MM.1S (cell line): ENCODE measurements around the gene TUBGCP4.

Experiments
- DNase-seq: peaks from one replicate; pipeline ENCODE4 v3.0.0-alpha.2; 2015
- H2AFZ ChIP-seq: fragments of 300-600 bp; sonication (generic); 2 replicates; pipeline ENCODE4 v1.6.0; 2016; ENCODE audit warnings: antibody characterized with exemption, low read length
- H3F3A ChIP-seq: fragments of 300-600 bp; sonication (generic); 2 replicates; pipeline ENCODE4 v1.6.1; 2016; ENCODE audit warnings: mild to moderate bottlenecking, antibody characterized with exemption, low read length, moderate library complexity, mixed read lengths; ENCODE audit not compliant: insufficient read depth
- H3K27ac ChIP-seq: fragments of 300-600 bp; sonication (generic); 2 replicates; pipeline ENCODE4 v1.5.1; 2016; ENCODE audit warnings: mild to moderate bottlenecking, low read length
- H3K27me3 ChIP-seq: fragments of 300-600 bp; sonication (generic); replicated peaks from 2 replicates; pipeline ENCODE4 v1.6.0; 2016; ENCODE audit warnings: low read length; ENCODE audit not compliant: insufficient read depth
- H3K36me3 ChIP-seq: fragments of 300-600 bp; sonication (generic); replicated peaks from 2 replicates; pipeline ENCODE4 v1.6.1; 2016; ENCODE audit warnings: mild to moderate bottlenecking, low read length, mixed read lengths; ENCODE audit not compliant: insufficient read depth
- H3K4me1 ChIP-seq: fragments of 300-600 bp; sonication (generic); 2 replicates; pipeline ENCODE4 v1.6.1; 2016; ENCODE audit warnings: low read length, mixed read lengths
- H3K4me2 ChIP-seq: fragments of 300-600 bp; sonication (generic); 2 replicates; pipeline ENCODE4 v1.6.0; 2016; ENCODE audit warnings: low read depth, low read length
- H3K4me3 ChIP-seq: fragments of 300-600 bp; sonication (generic); 2 replicates; pipeline ENCODE4 v1.5.1; 2016; ENCODE audit warnings: low read length, mixed read lengths
- H3K79me2 ChIP-seq: fragments of 300-600 bp; sonication (generic); 2 replicates; pipeline ENCODE4 v1.6.1; 2016; ENCODE audit warnings: mixed run types, low read length, mixed read lengths
- H3K9ac ChIP-seq: fragments of 300-600 bp; sonication (generic); 2 replicates; pipeline ENCODE4 v1.6.1; 2016; ENCODE audit warnings: low read length, mixed read lengths
- H3K9me2 ChIP-seq: fragments of 300-600 bp; sonication (generic); replicated peaks from 2 replicates; pipeline ENCODE4 v1.6.1; 2016; ENCODE audit warnings: mild to moderate bottlenecking, low read length, mixed read lengths; ENCODE audit not compliant: insufficient read depth
- H3K9me3 ChIP-seq: fragments of 300-600 bp; sonication (generic); replicated peaks from 2 replicates; pipeline ENCODE4 v1.6.1; 2016; ENCODE audit warnings: mild to moderate bottlenecking, low read length, mixed read lengths; ENCODE audit not compliant: insufficient read depth
- H4K20me1 ChIP-seq: fragments of 300-600 bp; sonication (generic); 2 replicates; pipeline ENCODE4 v1.6.1; 2016; ENCODE audit warnings: mild to moderate bottlenecking, low read length, moderate library complexity, mixed read lengths; ENCODE audit not compliant: insufficient read depth
- EZH2 ChIP-seq: fragments of 300-600 bp; sonication (generic); optimal IDR thresholded peaks from 2 replicates; pipeline ENCODE3; 2017; ENCODE audit warnings: low read depth, mild to moderate bottlenecking, antibody characterized with exemption, low read length, mixed read lengths
- EZH2phosphoT487 ChIP-seq: fragments of 300-600 bp; sonication (generic); IDR thresholded peaks from 2 replicates; pipeline ENCODE4 v1.6.1; 2018; ENCODE audit warnings: antibody characterized with exemption, low read length
- TF ChIP-seq, protein P1 (sequence below): fragments of 300-600 bp; sonication (generic); IDR thresholded peaks from 2 replicates; pipeline ENCODE4 v1.5.1; 2016; ENCODE audit warnings: antibody characterized with exemption, low read length, mixed read lengths

The TUBGCP4 gene

DNA sequence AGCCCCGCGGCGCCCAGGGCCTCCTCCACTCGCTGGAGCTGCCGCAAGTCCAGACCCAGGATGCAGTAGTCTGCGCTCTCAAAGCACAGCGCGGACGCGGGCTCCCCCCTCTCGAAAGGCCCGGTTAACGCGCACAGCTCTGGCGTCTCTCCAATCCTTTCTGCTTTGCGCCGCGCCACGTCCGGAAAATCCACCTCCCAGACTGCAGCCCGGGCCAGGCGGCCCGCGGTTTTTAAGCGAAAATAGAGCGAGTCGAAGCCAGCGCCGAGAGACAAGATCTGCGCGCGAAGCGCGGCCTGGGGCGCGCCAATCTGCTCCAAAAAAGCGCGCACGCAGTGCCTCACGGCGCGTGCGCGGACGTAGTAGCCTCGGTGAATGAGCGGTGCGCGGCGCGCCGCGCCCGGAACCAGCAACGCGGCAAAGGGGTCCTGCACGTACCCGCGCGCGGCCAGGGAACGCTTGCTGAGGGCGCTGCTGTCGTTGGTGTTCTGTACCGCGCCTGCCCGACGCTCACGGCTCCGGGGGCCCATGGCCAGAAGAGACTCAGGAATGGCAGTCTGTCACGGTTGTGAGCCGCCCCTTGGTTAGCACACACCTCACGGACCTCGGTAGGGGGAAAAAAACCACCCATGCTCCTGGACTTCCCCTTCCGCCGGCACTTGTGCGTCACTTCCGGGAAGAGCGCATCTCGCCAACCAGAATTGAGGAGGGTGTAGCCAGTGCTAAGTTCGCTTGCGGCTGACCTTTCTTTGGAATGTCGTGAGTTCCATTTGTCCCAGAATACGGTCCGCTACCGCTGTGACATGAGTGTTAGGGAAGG, 40.7 kb upstream of the TUBGCP4 start, which contains the start of gene LCMT2:
TSS of gene LCMT2 (minus strand) at position 614 of the 820 bp plus-strand sequence. CDS start at position 530, 84 bp downstream.
- Histone ChIP-seq H3K27me3 (no peaks in the 10 kb centered on the region), H3K36me3 (no peaks in the 10 kb centered on the region), H3F3A (peaks cover 21% of the 10 kb centered on the region; the same call in 1 of the 2 replicates), H3K4me3 (peak within 1 kb of the TSS; percentile 88), H4K20me1 (no peaks in the 10 kb centered on the region), H3K9me3 (no peaks in the 10 kb centered on the region), H2AFZ (peak within 1 kb of the TSS; percentile 89), H3K9me2 (no peaks in the 10 kb centered on the region), H3K79me2 (peaks cover 17% of the 10 kb centered on the region), H3K4me1 (peaks cover 9% of the 10 kb centered on the region), H3K4me2 (peak within 1 kb of the TSS; percentile 91), H3K9ac (peak within 1 kb of the TSS; percentile 92), H3K27ac (peak within 1 kb of the TSS; percentile 95)
- TF ChIP-seq EZH2 (no peak), EZH2phosphoT487 (no peak)
- TF ChIP-seq, protein P1, sequence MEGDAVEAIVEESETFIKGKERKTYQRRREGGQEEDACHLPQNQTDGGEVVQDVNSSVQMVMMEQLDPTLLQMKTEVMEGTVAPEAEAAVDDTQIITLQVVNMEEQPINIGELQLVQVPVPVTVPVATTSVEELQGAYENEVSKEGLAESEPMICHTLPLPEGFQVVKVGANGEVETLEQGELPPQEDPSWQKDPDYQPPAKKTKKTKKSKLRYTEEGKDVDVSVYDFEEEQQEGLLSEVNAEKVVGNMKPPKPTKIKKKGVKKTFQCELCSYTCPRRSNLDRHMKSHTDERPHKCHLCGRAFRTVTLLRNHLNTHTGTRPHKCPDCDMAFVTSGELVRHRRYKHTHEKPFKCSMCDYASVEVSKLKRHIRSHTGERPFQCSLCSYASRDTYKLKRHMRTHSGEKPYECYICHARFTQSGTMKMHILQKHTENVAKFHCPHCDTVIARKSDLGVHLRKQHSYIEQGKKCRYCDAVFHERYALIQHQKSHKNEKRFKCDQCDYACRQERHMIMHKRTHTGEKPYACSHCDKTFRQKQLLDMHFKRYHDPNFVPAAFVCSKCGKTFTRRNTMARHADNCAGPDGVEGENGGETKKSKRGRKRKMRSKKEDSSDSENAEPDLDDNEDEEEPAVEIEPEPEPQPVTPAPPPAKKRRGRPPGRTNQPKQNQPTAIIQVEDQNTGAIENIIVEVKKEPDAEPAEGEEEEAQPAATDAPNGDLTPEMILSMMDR: no peak
- DNase-seq: peak; percentile 95

DNA sequence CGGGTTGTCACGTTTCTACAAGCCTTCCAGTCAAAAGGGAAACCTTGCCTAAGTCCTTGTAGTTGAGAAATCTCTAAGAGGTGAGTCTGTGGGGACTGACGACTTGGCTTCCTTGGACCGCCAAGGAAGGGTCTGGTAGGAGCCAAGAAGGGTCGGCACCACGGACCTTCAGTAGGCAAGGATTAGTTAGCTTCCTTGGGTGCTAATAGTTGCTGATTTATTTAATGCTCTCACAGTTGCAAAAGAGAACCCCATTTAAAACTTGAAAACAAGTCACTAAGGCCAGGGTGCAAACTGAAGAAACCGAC, 40.2 kb upstream of the TUBGCP4 start:
- H4K20me1 ChIP-seq: no peaks in the 10 kb centered on the region
- peak overlapping the region; percentile 89 for H2AFZ ChIP-seq
- no peaks in the 10 kb centered on the region for H3K9me2 ChIP-seq
- TF ChIP-seq EZH2phosphoT487: no peak
- no peak for TF ChIP-seq EZH2
- TF ChIP-seq, protein P1: no peak
- H3K27ac ChIP-seq: peak overlapping the region; percentile 95
- peak overlapping the region; percentile 92 for H3K9ac ChIP-seq
- H3F3A ChIP-seq: peaks cover 21% of the 10 kb centered on the region; the same call in 1 of the 2 replicates
- peak overlapping the region; percentile 91 for H3K4me2 ChIP-seq
- H3K4me3 ChIP-seq: peak overlapping the region; percentile 88
- DNase-seq: no peak
- H3K27me3 ChIP-seq: no peaks in the 10 kb centered on the region
- H3K4me1 ChIP-seq: peaks cover 9% of the 10 kb centered on the region
- H3K9me3 ChIP-seq: no peaks in the 10 kb centered on the region
- no peaks in the 10 kb centered on the region for H3K36me3 ChIP-seq
- H3K79me2 ChIP-seq: peaks cover 17% of the 10 kb centered on the region

DNA sequence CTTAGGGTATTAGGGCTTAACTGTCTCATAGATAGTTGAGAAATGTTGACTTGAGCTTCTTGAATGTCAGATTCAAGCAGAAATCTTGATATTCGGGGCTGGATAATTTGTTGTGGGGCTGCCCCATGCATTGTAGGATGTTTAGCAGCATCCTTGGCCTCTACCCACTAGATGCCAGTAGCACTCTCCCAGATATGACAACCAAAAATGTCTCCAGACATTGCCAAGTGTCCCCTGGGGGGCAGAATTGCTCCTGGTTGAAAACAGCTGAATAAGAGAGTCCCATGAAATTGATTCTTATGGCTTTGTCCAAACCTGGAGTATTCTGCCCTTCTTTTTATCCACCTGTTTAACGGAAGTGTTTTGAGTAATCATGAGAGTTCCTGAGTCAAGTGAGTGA, 24.6 kb upstream of the TUBGCP4 start:
- H4K20me1 ChIP-seq: no peaks in the 10 kb centered on the region
- H3K4me3 ChIP-seq: no peak overlapping the region
- H2AFZ ChIP-seq: no peak overlapping the region
- no peaks in the 10 kb centered on the region for H3K9me3 ChIP-seq
- H3K4me1 ChIP-seq: no peaks in the 10 kb centered on the region
- H3K9me2 ChIP-seq: no peaks in the 10 kb centered on the region
- H3K79me2 ChIP-seq: no peaks in the 10 kb centered on the region
- H3K4me2 ChIP-seq: no peak overlapping the region
- no peak for DNase-seq
- TF ChIP-seq, protein P1: no peak
- TF ChIP-seq EZH2 (no peak), EZH2phosphoT487 (no peak)
- no peak overlapping the region for H3K9ac ChIP-seq
- no peaks in the 10 kb centered on the region for H3K36me3 ChIP-seq
- no peak overlapping the region for H3K27ac ChIP-seq
- H3K27me3 ChIP-seq: no peaks in the 10 kb centered on the region
- no peaks in the 10 kb centered on the region for H3F3A ChIP-seq
